NCI-H1436 treated with DMSO at 0.1 percent for 48 hours (cell line): Measurements from ENCODE around the gene CBLC.

Experiments
- DNase-seq: peaks from one replicate; lab custom pipeline; 2025; lab: John Stamatoyannopoulos, UW

Gene CBLC, protein sequence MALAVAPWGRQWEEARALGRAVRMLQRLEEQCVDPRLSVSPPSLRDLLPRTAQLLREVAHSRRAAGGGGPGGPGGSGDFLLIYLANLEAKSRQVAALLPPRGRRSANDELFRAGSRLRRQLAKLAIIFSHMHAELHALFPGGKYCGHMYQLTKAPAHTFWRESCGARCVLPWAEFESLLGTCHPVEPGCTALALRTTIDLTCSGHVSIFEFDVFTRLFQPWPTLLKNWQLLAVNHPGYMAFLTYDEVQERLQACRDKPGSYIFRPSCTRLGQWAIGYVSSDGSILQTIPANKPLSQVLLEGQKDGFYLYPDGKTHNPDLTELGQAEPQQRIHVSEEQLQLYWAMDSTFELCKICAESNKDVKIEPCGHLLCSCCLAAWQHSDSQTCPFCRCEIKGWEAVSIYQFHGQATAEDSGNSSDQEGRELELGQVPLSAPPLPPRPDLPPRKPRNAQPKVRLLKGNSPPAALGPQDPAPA

DNA sequence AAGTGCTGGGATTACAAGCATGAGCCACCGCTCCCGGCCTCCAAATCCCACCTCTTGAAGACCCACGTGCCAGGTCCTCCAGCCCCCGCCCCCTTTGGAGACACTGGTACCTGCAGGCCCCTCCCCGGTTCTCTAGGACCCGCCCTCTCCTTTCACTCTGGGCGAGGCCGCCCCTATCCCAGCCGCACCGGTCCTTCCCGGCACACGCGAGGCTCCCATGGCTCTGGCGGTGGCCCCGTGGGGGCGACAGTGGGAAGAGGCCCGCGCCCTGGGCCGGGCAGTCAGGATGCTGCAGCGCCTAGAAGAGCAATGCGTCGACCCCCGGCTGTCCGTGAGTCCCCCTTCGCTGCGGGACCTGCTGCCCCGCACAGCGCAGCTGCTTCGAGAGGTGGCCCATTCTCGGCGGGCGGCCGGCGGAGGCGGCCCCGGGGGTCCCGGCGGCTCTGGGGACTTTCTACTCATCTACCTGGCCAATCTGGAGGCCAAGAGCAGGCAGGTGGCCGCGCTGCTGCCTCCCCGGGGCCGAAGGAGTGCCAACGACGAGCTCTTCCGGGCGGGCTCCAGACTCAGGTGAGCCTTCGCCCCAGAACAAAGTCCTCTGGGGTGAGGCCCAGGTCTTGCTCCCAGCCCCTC is at the start of gene CBLC:
Gene CBLC (plus strand): TSS at position 176 of the 633 bp plus-strand sequence. CDS start 42 bp downstream, at position 218.
- no peak for DNase-seq

DNA sequence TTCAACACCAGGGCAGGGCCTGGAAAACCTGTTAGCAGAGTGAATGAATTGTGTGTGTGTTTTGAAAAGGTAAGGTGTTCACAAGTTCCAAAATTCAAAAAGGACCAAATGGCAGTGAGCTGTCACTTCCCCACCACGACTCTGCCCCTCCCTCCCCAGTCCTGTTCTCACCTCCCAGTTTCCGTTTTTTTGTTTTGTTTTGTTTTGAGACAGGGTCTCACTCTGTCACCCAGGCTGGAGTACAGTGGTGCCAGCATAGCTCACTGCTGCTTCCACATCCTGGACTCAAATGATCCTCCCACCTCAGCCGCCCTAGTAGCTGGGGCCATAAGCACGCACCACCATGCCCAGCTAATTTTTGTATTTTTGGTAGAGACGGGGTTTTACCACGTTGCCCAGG is 49.5 kb upstream of the CBLC start:
- DNase-seq, result no peak

DNA sequence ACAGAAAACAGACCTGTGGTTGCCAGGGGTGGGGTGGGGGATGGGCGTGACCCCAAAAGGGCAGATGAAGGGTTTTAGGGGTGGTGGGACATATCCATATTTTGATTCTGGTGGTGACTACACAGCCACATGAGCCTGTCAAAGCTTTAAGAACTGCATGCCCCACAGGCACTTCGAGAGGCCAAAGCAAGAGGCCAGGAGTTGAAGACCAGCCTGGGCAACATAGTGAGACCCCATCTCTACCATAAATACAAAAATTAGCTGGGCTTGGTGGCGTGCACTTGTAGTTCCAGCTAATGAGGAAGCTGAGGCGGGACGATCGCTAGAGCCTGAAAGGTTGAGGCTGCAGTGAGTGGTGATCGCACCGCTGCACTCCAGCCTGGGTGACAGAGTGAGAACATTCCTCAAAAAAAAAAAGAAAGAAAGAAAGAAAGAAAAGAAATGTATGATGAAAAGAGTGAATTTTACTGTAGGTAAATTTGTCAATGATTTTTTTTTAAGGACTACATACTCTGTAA is 48.1 kb upstream of the CBLC start:
- no peak for DNase-seq

DNA sequence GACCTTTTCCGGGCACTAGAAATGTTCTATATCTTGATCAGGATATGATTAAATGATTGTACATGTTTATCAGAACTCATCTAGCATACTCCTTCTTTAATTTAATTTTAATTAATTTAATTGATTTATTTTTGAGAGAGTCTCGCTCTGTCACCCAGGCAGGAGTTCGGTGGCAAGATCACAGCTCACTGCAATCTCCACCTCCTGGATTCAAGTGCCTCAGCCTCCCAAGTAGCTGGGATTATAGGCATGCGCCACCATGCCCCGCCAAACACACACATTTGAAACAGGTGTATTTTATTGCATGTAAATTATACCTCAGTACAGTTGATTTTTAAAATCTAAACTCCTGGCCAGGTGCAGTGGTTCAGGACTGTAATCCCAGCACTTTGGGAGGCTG is 46.6 kb upstream of the CBLC start:
- no peak for DNase-seq

DNA sequence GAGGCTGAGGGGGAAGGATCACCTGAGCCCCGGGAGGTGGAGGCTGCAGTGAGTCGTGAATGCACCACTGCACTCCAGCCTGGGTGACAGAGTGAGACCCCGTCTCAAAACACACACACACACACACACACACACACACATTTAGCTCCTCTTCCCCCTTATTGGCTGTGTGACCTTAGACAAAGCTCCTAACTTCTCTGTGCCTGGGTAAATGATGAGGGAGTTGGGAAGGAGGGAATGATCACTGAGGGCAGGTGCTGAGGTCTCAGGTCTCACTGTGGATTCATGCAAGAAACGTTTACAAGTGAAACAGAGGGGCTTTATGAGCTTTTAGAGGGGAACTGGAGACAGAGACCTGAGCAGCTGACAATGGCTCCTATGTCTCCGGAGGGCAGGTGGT is 46.1 kb upstream of the CBLC start:
- DNase-seq, result no peak

DNA sequence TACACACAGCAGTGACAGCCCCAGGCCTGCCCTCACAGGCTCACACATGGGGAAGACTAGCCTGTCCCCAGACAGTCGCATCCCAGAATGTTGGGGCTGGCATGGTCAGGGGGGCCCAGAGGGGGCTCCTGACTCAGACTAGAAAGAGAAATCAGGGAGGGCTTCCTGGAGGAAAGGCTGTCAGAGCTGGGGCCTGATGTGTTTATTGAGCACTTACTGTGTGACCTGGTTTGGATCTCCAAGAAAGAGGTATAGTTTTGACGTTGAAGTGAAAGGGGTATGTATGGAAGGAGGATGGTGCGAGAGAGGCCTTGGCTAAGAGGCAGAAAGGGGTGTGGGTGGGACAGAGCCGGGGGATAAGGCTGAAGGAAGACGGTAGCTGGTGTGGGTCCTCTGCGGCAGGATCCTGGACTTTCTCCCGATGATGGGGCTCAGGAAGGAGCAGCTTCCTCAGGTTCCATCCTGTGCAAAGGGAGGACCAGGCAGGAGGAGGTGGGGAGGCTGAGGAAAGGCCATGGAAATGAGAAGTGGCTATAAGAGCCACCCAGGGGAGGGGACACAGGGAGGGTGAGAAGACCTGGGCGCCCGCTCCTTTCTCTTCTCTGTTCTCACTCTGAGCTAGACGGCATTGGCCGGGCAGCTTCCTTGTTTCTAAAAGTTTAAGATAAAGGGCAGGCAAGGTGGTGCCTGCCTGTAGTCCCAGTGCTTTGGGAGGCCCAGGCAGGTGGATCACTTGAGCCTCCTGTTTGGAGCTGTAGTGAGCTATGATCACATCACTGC is 45.3 kb upstream of the CBLC start:
- no peak for DNase-seq

DNA sequence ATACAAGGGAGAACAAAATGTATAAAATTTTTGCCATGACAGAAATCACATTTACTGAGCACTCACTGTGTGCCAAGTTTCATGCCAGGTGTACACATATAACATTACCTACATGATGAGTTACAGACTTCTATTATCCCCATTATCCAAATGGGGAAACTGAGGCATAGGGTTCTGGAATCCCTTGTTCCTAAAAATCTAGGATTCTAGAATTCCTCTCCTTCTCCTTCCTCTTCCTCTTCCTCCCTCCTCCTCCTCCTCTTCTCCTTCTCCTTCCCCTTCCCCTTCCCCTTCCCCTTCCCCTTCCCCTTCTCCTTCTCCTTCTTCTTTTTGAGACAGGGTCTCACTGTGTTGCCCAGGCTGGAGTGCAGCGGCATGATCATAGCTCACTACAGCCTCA is 43.3 kb upstream of the CBLC start:
- no peak for DNase-seq

DNA sequence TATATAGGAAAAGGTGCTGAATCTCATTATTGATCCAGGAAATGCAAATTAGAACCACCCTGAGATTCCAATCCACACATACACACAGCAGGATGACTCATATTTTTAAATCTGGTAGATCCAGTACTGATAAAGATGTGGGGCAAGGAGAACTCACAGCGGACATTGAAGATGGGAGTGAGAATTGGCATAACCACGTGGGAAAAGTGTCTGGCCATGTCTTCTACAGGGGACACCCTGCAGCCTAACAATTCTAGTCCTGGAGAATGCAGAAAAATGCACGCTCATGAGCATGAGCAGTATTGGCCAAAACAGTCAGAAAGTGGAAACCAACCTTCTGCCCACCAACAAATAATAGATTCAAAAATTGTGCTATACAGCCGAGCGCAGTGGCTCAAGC is 42.7 kb upstream of the CBLC start:
- no peak for DNase-seq

DNA sequence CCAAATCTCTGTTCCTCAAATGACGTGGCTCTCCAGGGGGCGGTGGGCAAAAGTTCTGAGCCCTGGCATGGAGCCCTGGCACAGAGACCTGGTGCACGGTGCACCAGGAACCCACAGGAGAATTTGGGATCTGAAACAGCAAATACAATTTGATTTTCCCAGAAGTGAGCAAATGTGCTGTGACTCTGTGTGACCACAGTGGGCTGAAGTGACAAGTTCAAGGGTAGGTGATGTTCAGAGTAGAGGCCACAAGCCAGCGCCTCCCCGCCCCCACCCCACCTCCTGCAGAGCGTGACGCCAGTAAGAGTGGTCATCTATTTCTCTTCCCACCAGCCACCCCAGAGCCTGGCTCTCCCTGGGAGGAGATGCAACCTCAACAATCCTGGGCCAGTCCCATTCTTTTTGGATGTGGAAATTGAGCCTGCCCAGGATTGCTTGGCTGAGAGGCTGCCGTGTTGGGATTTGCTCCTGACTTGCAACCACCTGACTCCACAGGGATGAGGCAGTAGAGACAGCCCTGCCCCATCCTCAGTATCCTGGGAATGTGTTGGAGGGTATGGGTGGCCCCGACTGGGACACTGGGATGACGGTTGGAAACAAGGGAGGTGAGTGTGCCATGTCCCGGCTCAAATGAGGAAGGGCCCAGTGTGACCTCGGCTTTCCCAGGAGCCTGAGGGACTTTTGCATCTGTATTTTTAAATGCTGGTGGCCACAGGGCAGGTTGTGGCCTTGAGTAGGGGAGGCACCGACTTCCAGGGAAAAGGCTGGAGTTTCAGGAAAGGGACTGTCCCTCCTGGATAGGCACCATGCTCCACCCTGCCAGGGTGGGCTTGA is 40.2 kb upstream of the CBLC start:
- DNase-seq, result no peak

DNA sequence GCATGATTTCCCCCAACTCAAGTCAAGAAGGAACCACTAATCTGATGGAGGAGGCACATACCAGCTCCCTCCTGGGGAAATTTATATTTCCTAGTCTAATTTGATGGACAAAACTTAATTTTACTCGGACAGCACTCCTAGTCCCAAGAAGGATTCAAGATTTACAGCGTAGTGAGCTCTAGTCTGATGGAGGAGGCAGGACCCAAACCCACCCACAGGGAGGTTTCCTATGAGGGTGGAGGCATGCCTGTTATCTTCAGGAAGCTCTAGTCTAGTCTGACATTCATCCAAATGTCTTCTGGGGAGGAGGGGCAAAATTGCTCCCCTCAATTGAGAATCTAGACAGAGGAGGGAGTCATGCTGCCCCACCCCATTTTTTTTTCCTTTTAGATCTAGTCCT is 39.6 kb upstream of the CBLC start:
- DNase-seq, result no peak

DNA sequence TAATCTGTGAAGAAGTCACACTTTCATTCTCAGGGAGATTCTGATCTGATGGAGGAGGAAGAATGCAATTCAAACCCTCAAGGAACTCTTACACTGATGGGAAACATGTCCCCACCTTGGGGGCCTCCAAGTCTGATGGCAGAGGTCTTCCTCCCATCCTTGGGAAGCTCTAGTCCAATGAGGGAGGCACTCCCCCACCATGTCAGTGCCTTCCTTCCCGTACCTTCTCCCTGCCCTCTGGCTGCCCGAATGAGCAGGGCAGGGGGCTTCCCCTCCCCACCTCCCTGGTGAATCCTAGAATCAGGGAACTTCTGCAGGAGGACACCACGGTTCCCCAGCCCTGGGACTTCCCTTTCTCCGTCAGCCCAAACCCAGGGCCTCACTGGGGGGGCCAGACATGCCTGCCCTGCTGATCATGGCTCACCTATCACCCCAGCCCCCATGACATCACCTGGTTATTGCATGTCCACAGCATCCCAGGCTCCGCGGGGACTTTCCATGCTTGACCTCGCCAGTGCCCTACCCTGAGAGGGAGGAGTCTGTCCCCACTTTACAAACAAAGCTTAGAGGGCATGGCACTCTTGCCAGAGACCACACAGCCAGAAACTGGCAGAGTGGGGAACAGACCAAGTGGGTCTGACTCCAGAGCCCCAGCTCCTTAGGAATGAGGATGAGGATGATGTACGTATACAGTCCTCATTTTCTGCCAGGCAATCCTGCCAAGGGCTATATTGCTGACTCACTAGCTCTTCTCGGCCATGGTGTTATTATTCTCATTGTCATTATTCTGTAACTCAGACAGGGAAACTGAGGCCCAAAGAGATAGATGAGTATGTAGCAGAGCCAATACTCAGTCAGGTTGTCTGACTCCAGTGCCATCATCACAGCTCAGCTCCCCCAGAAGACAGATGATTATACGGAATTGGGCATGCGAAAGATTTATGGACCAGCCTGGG is 38.8 kb upstream of the CBLC start:
- DNase-seq, result no peak

DNA sequence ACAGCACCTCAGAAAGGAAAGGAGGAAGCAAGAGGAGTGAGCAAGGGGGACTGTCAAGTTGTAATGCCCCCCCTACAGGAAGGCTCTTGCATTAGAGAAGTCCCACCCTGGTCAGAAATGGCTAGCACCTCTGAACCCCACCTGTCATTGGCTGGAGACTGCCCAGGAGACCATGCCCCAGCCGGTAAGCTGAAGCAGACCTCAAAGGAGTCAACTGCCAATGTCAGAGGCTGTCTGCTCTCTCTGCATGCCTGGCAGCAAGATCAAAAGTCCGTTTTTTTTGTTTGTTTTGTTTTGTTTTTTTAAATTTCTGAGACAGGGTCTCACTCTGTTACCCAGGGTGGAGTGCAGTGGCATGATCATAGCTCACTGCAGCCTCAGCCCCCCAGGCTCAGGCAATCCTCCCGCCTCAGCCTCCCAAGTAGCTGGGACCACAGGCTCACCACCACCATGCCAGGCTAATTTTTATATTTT is 37.3 kb upstream of the CBLC start:
- no peak for DNase-seq

DNA sequence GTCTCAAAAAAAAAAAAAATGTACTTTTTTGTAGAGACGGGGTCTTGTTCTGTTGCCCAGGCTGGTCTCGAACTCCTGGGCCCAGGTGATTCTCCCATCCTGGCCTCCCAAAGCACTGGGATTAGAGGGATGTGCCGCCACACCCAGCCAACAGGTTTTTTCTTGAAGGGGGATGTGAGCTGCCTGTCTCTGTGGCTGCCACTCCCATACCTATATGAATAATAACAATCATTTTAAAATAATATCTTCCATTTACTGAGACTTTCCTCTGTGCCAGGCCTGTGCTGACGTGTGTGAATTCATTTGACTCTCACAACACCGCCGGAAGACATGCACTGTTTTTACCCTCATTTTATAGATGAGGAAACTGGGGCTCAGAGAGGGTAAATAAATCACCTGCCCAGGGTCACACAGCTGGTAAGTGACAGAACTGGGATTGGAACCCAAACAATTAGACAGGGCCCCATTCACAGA is 36.4 kb upstream of the CBLC start:
- DNase-seq, result no peak

DNA sequence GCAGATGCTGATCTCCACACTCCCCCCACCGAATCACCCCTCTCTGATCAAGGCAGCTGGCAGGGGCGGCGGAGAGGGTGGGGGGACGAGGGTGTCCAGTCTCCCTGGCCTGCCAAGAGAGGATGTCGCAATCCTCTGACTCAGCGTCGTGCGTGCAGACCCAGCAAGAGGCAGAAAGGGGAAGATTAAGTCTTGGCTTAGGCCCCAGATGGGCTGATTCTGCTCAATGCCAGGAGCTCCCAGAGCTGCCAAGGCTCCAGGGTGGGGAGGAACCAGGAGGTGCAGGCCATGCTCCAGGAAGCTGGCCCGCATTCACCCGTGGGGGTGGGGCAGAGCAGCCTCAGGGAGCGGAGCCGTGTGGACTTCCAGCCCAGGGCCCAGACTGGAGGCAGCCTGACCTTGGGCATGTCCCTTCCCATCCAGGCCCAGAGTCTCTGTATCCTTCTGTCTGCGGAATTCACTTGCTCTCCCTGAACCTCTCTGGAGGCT is 35.8 kb upstream of the CBLC start:
- DNase-seq, result no peak

DNA sequence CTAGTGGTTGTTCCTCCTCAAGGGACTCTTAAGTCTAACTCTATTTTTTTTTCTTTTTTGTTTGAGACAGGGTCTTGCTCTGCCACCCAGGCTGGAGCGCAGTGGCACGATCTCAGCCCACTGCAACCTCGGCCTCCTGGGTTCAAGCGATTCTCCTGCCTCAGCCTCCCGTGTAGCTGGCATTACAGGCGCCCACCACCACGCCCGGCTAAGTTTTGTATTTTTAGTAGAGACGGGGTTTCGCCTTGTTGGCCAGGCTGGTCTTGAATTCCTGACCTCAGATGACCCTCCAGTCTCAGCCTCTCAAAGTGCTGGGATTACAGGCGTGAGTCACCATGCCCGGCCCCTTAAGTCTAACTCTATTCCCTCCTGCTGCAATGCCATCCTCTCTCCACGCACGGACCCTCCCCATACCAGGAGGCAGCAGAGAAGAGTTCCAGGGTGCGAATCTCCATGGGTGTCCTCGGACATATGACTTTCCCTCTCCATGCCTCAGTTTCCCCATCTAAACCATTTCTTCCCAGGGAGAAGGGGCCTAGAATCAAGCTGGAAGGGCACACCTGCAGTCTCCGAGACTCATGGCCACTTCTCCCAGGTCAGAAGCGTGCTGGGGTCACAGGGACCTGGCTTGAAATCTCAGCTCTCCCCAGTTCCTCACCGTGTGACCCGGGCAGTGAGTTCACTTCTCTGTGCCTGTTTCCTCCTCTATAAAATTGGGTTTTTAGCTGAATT is 35.2 kb upstream of the CBLC start:
- no peak for DNase-seq

DNA sequence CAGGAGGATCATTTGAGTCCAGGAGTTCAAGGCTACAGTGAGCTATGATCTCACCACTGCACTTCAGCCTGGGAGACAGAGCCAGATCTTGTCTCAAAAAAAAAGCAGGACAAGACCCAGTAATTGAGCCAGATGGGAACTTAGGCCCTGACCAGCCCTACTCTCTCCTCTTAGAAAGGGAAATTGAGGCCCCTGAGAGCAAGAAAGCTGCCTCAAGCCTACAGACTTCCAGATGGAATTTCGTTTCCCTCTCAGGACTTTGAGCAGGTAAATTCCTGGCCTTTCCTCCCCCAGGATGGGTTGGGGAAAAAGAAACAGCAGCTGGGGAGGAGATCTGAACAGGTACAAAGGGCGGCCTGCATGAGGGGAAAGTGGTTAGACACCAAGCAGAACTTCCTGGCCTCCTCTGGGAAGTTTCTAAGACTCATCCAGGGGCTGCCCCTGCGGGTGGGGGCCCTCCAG is 32.8 kb upstream of the CBLC start:
- no peak for DNase-seq

DNA sequence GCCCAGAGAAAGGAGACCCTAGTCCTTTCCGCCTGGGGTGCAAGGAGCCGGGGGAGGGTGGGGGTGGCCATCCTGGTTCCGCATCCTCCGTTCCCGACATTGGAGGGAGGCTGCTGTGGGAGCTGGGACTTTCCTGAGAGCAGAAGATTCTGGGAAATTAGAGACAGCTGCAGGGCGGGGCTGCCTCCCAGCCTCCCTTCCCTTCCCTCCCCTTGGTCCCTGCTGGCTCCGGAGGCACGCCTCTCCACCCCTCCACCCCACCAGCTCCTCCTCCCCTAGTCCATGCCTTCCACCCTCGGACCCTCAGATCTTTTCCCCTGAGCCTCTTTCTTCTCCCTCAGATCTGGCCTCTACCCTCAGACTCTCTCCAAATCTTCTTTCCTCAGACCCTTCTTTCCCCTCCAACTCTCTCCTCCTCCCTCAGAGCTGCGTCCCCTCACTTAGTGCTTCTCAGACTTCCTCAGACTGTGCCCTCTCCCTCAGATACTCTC is 32.3 kb upstream of the CBLC start:
- no peak for DNase-seq

DNA sequence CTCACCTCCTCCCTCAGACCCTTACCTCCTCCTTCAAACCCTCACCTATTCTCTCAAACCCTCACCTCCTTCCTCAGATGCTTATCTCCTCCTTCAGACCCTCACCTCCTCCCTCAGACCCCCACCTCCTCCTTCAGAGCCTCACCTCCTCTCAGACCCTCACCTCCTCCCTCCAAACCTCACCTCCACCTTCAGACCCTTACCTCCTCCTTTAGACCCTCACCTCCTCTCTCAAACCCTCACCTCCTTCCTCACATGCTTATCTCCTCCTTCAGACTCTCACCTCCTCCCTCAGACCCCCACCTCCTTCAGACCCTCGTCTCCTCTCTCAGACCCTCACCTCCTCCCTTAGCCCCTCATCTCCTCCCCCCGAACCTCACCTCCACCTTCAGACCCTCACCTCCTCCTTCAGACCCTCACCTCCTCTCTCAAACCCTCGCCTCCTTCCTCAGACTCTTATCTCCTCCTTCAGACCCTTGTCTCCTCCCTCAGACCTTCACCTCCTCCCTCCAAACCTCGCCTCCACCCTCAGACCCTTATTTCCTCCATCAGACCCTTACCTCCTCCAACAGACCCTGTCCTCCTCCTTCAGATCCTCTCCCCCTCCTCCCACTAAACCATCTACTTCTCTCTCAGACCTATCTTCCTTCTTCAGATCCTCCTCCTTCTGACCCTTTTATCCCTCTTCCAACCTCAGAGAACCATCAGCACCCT is 31.6 kb upstream of the CBLC start:
- DNase-seq, result no peak

DNA sequence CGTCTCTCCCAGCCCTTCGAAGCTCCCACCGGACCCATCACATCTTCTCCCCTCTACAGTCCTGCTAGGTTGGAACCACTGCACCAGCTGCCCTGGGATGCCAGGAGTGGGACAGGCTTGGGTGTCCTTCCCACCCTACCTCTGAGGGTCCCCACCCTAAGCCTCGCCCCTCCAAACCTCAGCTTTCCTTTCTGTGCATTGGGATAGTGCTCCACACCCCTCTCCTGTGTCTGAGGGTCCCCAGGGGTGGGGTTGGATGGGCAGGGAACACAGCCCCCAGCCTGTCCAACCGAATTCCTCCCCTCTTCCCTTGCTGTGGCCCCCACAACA is 31.1 kb upstream of the CBLC start:
- no peak for DNase-seq
